ENCODE measurements around the gene JARID2.

Gene JARID2

DNA sequence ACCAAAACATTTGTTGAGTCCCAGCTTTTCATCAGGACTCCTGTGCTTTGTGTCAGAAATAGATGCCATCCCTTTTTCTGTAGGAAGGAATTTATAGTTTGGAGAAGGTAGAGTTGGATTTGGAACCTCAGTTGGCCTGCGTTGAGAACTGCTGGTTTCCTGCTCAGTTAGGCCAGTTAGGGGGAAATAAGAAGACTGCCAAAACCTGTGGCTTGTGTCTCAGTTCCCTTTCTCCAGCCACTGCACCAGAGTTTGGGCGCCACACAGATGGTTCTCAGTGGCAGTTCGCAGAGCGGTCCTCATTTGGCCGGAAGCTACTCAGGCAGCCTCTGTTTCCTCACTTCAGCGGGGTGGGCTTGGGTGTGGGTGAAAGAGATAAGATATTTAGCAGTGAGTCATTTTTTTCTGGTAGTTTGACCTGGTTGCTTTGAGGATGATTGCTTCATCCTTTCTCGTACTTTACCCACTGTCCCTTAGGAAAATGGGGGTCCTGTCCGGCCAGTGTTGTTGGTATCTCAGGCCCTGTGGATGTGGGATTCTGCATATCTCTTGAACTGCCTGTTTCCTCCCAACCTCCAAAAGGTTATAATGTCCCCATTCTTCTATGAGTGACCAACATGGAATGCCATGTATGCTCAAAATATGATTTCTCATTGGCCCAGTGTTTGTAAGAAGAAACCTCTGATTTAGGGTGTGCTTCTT is 53.7 kb downstream of the JARID2 start:
- no peak for DNase-seq (ENCODE audit: low spot score)
- ChIA-PET CTCF (interaction anchor here (0.7 kb wide), 1 partner anchor 49 kb away, joined by 3 read pairs; no protein-coding TSS in a partner anchor), POLR2A (ENCODE audit: low non-redundant PET) (no interaction called here)
- TF ChIP-seq, protein P1, sequence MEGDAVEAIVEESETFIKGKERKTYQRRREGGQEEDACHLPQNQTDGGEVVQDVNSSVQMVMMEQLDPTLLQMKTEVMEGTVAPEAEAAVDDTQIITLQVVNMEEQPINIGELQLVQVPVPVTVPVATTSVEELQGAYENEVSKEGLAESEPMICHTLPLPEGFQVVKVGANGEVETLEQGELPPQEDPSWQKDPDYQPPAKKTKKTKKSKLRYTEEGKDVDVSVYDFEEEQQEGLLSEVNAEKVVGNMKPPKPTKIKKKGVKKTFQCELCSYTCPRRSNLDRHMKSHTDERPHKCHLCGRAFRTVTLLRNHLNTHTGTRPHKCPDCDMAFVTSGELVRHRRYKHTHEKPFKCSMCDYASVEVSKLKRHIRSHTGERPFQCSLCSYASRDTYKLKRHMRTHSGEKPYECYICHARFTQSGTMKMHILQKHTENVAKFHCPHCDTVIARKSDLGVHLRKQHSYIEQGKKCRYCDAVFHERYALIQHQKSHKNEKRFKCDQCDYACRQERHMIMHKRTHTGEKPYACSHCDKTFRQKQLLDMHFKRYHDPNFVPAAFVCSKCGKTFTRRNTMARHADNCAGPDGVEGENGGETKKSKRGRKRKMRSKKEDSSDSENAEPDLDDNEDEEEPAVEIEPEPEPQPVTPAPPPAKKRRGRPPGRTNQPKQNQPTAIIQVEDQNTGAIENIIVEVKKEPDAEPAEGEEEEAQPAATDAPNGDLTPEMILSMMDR (conservative IDR thresholded peaks at IDR 0.05; ENCODE audit: low read depth): no peak
- no peak overlapping the region for H3K27ac ChIP-seq

DNA sequence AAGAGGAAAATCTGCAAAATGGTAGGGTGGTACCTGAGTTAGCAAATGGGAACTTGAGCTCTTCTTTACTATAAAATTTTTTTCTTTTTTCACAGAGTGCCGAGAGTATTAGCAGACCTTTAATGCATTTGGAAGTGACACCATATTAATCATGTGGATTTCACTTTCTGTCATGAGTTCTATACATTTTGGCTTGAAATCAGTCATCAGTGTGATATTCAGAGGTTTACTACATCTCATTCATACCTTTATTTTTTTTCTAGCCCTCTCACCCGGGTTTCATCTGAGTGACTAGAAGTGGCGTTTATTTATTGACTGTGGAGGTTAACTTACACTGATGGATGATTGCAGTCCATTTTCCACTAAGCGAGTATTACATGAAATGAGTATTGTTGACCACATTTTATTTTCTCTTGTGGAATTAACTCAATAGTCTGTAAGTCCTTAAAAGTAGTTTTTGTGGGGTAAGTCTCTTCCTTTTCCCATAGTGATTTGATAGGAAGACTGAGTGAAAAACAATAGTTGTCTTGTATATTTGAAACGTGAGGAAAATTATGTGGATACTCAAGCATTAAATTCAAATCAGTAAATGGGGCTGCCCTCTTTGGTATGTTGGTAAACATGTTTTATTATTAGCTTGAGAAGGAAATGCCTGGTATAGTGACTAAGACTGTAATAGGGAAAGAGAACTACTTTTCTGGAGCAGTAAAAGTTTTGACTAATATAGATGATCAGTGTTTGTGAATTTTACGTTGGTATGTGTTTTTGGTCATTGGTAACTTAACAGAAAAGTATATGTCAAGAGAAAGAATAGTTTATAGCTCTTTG is 55.5 kb downstream of the JARID2 start:
- no peak for DNase-seq (ENCODE audit: low spot score)
- CTCF ChIA-PET: no interaction called here
- H3K27ac ChIP-seq: no peak overlapping the region
- POLR2A ChIA-PET (ENCODE audit: low non-redundant PET): no interaction called here
- TF ChIP-seq, protein P1 (conservative IDR thresholded peaks at IDR 0.05; ENCODE audit: low read depth): no peak

DNA sequence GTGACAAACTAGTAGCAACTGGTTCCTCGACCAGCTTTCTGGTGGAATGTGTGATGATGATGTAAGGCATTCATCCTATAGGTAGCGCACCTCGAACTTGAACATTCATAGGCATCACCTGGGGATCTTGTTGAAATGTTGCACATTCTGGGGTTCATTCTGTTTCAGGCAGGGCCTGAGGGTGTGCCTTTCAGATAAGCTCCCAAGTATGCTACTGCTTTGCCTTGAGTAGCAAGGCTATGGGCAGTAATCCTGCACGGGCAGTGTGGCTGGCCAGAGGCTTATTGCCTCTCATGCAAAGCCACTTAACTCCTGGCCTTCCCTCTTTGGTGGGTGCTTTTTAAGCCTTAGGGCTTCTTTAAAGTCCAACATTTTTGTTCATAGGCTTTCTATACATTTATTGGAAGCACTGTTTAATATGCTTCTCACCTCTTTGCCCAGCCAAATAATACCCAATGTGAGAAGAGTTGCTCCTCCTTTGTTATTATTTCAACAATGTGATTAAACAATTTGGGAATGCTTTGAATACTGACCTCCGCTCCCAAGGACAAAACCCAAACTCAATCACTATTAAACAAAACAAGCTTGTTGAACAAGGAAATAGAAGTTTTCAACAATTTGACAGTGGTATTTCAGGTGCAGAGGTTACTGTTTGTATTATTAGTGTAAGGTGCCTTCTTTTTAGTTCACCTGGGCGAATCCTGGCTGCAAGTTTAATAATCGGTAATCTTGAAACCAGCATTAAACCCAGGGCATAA is 57.5 kb downstream of the JARID2 start:
- CTCF ChIA-PET: no interaction called here
- TF ChIP-seq, protein P1 (conservative IDR thresholded peaks at IDR 0.05; ENCODE audit: low read depth): no peak
- POLR2A ChIA-PET (ENCODE audit: low non-redundant PET): no interaction called here
- no peak for DNase-seq (ENCODE audit: low spot score)
- H3K27ac ChIP-seq: no peak overlapping the region

DNA sequence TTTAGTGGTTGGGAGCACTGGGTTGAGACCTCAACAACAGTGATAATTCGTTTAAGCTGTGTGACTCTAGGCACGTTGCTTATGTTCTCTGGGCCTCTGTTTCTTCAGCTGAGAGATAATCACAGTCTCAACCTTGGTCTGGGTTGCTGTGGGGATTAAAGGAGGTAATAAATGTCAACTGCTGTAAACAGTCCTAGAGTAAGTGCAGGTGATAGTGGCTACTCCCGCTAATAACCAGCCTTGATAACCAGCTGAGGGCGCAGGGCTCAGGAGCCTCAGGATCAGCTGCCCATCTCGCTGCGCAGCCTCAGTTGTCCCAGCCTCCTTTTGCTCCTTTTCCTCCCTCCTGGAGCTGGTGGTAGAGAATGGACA is 58.0 kb downstream of the JARID2 start:
- no peak for DNase-seq (ENCODE audit: low spot score)
- TF ChIP-seq, protein P1 (conservative IDR thresholded peaks at IDR 0.05; ENCODE audit: low read depth): no peak
- H3K27ac ChIP-seq: no peak overlapping the region
- POLR2A ChIA-PET (ENCODE audit: low non-redundant PET): no interaction called here
- CTCF ChIA-PET: no interaction called here

DNA sequence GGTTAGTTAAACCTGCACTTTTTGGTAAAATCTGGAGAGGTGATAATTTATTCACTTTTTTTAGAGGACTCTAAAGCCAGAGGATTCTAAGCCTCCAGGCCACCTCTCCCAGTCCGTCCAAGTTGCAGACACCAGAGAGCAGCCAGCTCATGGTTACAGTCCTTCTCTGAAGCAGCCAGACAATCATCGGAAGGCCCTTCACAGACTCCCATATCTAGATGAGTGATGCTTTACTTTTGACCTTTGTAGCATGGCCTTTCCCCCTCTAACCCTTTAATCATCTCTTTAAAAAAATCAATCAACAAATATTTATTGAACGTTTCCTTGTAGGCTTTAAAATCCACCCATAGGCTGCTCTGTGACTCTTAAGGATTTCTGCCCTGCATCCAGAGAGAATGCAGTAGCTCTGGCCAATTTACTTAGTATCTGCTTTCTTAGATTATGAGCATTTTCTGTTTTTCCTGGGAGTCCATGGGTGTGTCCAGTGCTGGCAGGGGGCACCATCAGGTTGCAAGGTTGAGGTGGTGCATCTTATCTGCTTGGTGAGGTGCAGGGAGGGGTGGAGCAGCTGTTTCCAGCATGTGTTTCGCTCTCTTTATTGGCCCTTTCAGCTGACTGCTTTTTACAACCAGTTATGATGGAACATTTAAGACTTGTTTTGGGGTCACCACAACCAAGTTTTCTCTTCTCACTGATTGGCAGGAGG is 58.6 kb downstream of the JARID2 start:
- DNase-seq (ENCODE audit: low spot score): no peak
- CTCF ChIA-PET: interaction anchor here (0.6 to 0.7 kb wide), 3 partner anchors 36 to 319 kb away, joined by 3 read pairs; no protein-coding TSS in a partner anchor
- TF ChIP-seq, protein P1 (conservative IDR thresholded peaks at IDR 0.05; ENCODE audit: low read depth): no peak
- no peak overlapping the region for H3K27ac ChIP-seq
- POLR2A ChIA-PET (ENCODE audit: low non-redundant PET): no interaction called here

DNA sequence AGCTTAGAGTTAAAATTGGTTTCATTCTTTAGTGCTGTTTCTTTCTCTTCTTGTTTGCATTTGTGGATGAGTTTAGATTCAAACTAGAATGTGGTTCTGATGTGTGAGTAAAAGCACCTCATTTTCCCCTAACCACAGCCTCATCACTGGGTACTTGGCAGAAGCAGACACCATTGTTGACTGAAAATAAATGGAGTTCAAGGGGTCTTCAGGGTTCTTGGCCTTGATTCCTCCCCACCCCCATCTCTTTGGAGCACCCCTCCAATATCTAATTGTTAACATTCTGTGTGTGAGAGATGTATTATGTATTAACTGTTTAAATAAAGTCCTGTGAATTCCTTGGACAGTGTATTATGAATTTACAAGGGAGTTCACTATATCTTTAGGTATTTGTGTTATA is 59.6 kb downstream of the JARID2 start:
- H3K27ac ChIP-seq: no peak overlapping the region
- DNase-seq (ENCODE audit: low spot score): no peak
- ChIA-PET CTCF (interaction anchor here (0.7 kb wide), 1 partner anchor 318 kb away, joined by 3 read pairs; no protein-coding TSS in a partner anchor), POLR2A (ENCODE audit: low non-redundant PET) (no interaction called here)
- TF ChIP-seq, protein P1 (conservative IDR thresholded peaks at IDR 0.05; ENCODE audit: low read depth): no peak

Data from RWPE1 (cell line).